ENCODE results near the gene OR8I2. TPM values are rescaled to one million over a fixed set of nuclear protein-coding genes. Genes with fewer than 3 reads are reported as not detected.
"Not testable (repeated sequence)": the region's sequence is repeated elsewhere in the genome, so short reads cannot be mapped to it uniquely, and the experiment has no call there.

Gene OR8I2
- total and polyA plus RNA-seq, 2 of the 4 experiments (the other 2 are of a cell fraction), result not detected

DNA sequence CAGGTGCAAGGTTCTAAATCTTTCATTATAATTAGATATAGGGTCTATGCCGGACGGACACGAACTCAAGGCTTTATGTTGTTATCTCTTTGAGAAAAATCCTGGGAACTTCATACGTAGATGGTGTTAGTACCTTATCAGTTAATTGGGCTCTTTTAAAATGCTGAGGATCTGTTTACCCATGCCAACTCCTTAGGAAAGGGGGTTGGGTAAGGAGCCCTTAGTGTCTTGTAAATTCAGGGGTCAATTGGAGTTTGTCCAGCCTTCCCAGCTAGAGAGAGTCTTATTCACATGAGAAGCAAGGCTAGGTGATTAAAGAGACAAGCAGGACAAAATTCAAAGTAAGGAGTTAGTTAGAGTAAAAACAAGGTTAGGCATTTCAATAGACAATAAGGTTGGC, 36.7 kb upstream of the OR8I2 start:
- H3K9ac ChIP-seq (ENCODE audit: low read depth, low read length); in situ Hi-C loops (cut with MboI; ENCODE audit: low sequenced_read_pairs); H3K23ac ChIP-seq (ENCODE audit: low read depth, low read length); CTCF ChIA-PET; H3K9me1 ChIP-seq (ENCODE audit: insufficient read depth, low read length); H3K36me3 ChIP-seq (ENCODE audit: control insufficient read depth, insufficient read depth, low read length); H2AFZ ChIP-seq (replicated peaks; ENCODE audit: low read length, poor library complexity); intact Hi-C loops (cut with micrococcal nuclease); POLR2A ChIA-PET (ENCODE audit: unreplicated experiment); H3K79me1 ChIP-seq (ENCODE audit: low read depth in 1 of 2, low read length in 2 of 2); H2BK20ac ChIP-seq (ENCODE audit: low read depth, low read length); H3K4me2 ChIP-seq (ENCODE audit: low read depth, low read length); H3K4me1 ChIP-seq (ENCODE audit: control insufficient read depth, insufficient read depth, low read length); H3K4ac ChIP-seq (ENCODE audit: low read depth, low read length); H4K8ac ChIP-seq (ENCODE audit: low read depth in 2 of 2, low read length in 2 of 2); H3K27ac ChIP-seq (ENCODE audit: insufficient read depth, low read length); H2BK120ac ChIP-seq (ENCODE audit: low read depth, low read length); H4K91ac ChIP-seq (ENCODE audit: insufficient read depth, low read depth, low read length); BruUV-seq (replicated peaks); H2BK5ac ChIP-seq (ENCODE audit: low read depth, low read length, poor library complexity, severe bottlenecking); H3K56ac ChIP-seq (ENCODE audit: extremely low read depth, insufficient read depth, low read length); dilution Hi-C loops (cut with HindIII; ENCODE audit: low sequenced_read_pairs, unreplicated experiment); H2AK5ac ChIP-seq (ENCODE audit: low read depth, low read length); H2BK15ac ChIP-seq (ENCODE audit: low read depth, low read length); H3K14ac ChIP-seq (replicated peaks; ENCODE audit: low read depth, low read length); H4K5ac ChIP-seq (ENCODE audit: low read depth, low read length); H3K18ac ChIP-seq (ENCODE audit: low read depth, low read length); ATAC-seq (ENCODE audit: low read depth); H3K9me3 ChIP-seq (ENCODE audit: control insufficient read depth, insufficient read depth, low read length); H3K27me3 ChIP-seq (ENCODE audit: control insufficient read depth, insufficient read depth, low read length); H3K4me3 ChIP-seq (ENCODE audit: insufficient read depth, low read depth, low read length); H2AK9ac ChIP-seq (replicated peaks; ENCODE audit: low read depth, low read length, poor library complexity); H4K20me1 ChIP-seq (ENCODE audit: insufficient read depth, low read length); DNase-seq: not testable (repeated sequence)
- no CpG with 5 or more reads among the region's 4 CpGs for WGBS, 2 experiments (ENCODE audit: extremely low coverage in 2 of 2, insufficient read length in 1 of 2)

DNA sequence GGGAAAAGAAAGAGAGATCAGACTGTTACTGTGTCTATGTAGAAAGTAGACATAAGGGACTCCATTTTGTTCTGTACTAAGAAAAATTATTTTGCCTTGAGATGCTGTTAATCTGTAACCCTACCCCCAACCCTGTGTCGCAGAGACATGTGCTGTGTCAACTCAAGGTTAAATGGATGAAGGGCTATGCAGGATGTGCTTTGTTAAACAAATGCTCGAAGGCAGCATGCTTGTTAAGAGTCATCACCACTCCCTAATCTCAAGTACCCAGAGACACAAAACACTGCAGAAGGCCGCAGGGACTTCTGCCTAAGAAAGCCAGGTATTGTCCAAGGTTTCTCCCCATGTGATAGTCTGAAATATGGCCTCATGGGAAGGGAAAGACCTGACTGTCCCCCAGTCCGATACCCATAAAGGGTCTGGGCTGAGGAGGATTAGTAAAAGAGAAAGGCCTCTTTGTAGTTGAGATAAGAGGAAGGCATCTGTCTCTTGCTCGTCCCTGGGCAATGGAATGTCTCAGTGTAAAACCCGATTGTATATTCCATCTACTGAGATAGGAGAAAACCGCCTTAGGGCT, 35.4 kb upstream of the OR8I2 start:
- H2BK5ac ChIP-seq (ENCODE audit: low read depth, low read length, poor library complexity, severe bottlenecking); POLR2A ChIA-PET (ENCODE audit: unreplicated experiment); H3K9me1 ChIP-seq (ENCODE audit: insufficient read depth, low read length); CTCF ChIA-PET; H2BK20ac ChIP-seq (ENCODE audit: low read depth, low read length); H3K9ac ChIP-seq (ENCODE audit: low read depth, low read length); dilution Hi-C loops (cut with HindIII; ENCODE audit: low sequenced_read_pairs, unreplicated experiment); H3K4me3 ChIP-seq (ENCODE audit: insufficient read depth, low read depth, low read length); H4K91ac ChIP-seq (ENCODE audit: insufficient read depth, low read depth, low read length); H3K14ac ChIP-seq (replicated peaks; ENCODE audit: low read depth, low read length); H3K56ac ChIP-seq (ENCODE audit: extremely low read depth, insufficient read depth, low read length); H2AFZ ChIP-seq (replicated peaks; ENCODE audit: low read length, poor library complexity); H3K79me1 ChIP-seq (ENCODE audit: low read depth in 1 of 2, low read length in 2 of 2); H3K4me1 ChIP-seq (ENCODE audit: control insufficient read depth, insufficient read depth, low read length); H4K20me1 ChIP-seq (ENCODE audit: insufficient read depth, low read length); ATAC-seq (ENCODE audit: low read depth); H3K36me3 ChIP-seq (ENCODE audit: control insufficient read depth, insufficient read depth, low read length); H2BK120ac ChIP-seq (ENCODE audit: low read depth, low read length); H2AK9ac ChIP-seq (replicated peaks; ENCODE audit: low read depth, low read length, poor library complexity); H3K23ac ChIP-seq (ENCODE audit: low read depth, low read length); DNase-seq; intact Hi-C loops (cut with micrococcal nuclease); H4K8ac ChIP-seq (ENCODE audit: low read depth in 2 of 2, low read length in 2 of 2); H2BK15ac ChIP-seq (ENCODE audit: low read depth, low read length); H3K4ac ChIP-seq (ENCODE audit: low read depth, low read length); in situ Hi-C loops (cut with MboI; ENCODE audit: low sequenced_read_pairs); H3K27me3 ChIP-seq (ENCODE audit: control insufficient read depth, insufficient read depth, low read length); H3K9me3 ChIP-seq (ENCODE audit: control insufficient read depth, insufficient read depth, low read length); H3K4me2 ChIP-seq (ENCODE audit: low read depth, low read length); H2AK5ac ChIP-seq (ENCODE audit: low read depth, low read length); BruUV-seq (replicated peaks); H3K27ac ChIP-seq (ENCODE audit: insufficient read depth, low read length); H4K5ac ChIP-seq (ENCODE audit: low read depth, low read length); H3K18ac ChIP-seq (ENCODE audit: low read depth, low read length): not testable (repeated sequence)
- WGBS, 2 experiments (ENCODE audit: extremely low coverage in 2 of 2, insufficient read length in 1 of 2), result no CpG with 5 or more reads among the region's 7 CpGs
